ENCODE results near the gene KAZN.
A peak's percentile ranks its signal among the peaks of the same experiment; 100 is the strongest.

KAZN gene

GRCh38 chr1:14812189-14812588, 213.7 kb downstream of the KAZN start:
- no peak overlapping the region for H3K4me3 ChIP-seq (ENCODE audit: control insufficient read depth, low read depth, low read length)
- TF ChIP-seq CTCF (conservative IDR thresholded peaks at IDR 0.05; ENCODE audit: control insufficient read depth, insufficient read depth, low read depth, low read length), result no peak
- no peak for DNase-seq (ENCODE audit: low read depth)

GRCh38 chr1:14815175-14815877, 216.8 kb downstream of the KAZN start:
- no peak for DNase-seq (ENCODE audit: low read depth)
- TF ChIP-seq CTCF (conservative IDR thresholded peaks at IDR 0.05; ENCODE audit: control insufficient read depth, insufficient read depth, low read depth, low read length), result no peak
- H3K4me3 ChIP-seq (ENCODE audit: control insufficient read depth, low read depth, low read length), result no peak overlapping the region

- DNase-seq (ENCODE audit: low read depth), result no peak
- no peak for TF ChIP-seq CTCF (conservative IDR thresholded peaks at IDR 0.05; ENCODE audit: control insufficient read depth, insufficient read depth, low read depth, low read length)
- H3K4me3 ChIP-seq (ENCODE audit: control insufficient read depth, low read depth, low read length), result no peak overlapping the region
These were observed 219.0 kb downstream of the KAZN start for GRCh38 chr1:14817223-14818170.

GRCh38 chr1:14820295-14821085, 222.0 kb downstream of the KAZN start:
- no peak for TF ChIP-seq CTCF (conservative IDR thresholded peaks at IDR 0.05; ENCODE audit: control insufficient read depth, insufficient read depth, low read depth, low read length)
- DNase-seq (ENCODE audit: low read depth), result no peak
- no peak overlapping the region for H3K4me3 ChIP-seq (ENCODE audit: control insufficient read depth, low read depth, low read length)

- peak; percentile 79 for DNase-seq (ENCODE audit: low read depth)
- TF ChIP-seq CTCF (conservative IDR thresholded peaks at IDR 0.05; ENCODE audit: control insufficient read depth, insufficient read depth, low read depth, low read length), result no peak
- no peak overlapping the region for H3K4me3 ChIP-seq (ENCODE audit: control insufficient read depth, low read depth, low read length)
These were observed 224.0 kb downstream of the KAZN start for GRCh38 chr1:14822493-14822892.

GRCh38 chr1:14822996-14823395, 224.5 kb downstream of the KAZN start:
- TF ChIP-seq CTCF (conservative IDR thresholded peaks at IDR 0.05; ENCODE audit: control insufficient read depth, insufficient read depth, low read depth, low read length), result no peak
- no peak overlapping the region for H3K4me3 ChIP-seq (ENCODE audit: control insufficient read depth, low read depth, low read length)
- DNase-seq (ENCODE audit: low read depth), result no peak

Data from fibroblast of mammary gland (primary cell).